Inferior parietal cortex (tissue), 1 donor: Measurements from ENCODE around the gene PCDHA5.
A peak's percentile ranks its signal among the peaks of the same experiment; 100 is the strongest.

Experiments used
- DNase-seq: peaks from one replicate; pipeline ENCODE4 v3.0.0-alpha.2; 2016; ENCODE audit errors: extremely low spot score

PCDHA5 gene

DNA sequence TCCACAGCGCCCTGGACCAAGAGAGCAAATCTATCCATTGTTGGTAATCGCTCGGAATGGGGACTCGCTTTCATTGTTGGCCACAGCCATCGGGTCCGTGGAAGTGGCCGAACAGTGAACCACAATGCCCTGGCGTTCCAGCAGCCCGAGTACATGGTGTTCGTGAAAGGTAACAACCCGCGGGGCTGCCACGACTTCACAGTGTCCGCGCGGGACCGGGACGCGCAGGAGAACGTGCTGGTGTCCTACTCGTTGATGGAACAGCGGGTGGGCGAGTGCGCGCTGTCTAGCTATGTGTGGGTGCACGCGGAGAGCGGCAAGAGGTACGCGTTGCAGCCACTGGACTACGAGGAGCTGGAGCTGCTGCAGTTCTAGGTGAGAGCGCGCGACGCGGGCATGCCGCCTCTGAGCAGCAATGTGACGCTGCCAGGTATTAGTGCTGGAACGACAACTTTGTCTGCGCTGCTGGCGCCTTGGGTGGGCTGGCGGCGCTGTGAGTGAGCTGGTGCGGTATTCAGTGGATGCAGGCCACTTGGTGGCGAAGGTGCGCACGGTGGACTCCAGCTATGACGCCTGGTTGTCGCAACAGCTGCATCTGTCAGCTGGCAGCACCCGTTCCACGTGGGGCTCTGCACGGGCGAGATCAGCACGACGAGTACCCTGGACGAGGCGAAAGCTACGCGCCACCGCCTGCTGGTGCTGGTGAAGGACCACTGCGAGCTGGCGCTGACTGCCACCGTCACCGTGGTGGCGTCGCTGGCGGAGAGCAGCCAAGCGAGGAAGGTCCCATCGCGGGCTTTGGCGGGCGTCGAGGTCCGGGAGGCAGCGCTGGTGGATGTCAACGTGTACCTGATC, 41.3 kb downstream of the PCDHA5 start:
- DNase-seq, result no peak

DNA sequence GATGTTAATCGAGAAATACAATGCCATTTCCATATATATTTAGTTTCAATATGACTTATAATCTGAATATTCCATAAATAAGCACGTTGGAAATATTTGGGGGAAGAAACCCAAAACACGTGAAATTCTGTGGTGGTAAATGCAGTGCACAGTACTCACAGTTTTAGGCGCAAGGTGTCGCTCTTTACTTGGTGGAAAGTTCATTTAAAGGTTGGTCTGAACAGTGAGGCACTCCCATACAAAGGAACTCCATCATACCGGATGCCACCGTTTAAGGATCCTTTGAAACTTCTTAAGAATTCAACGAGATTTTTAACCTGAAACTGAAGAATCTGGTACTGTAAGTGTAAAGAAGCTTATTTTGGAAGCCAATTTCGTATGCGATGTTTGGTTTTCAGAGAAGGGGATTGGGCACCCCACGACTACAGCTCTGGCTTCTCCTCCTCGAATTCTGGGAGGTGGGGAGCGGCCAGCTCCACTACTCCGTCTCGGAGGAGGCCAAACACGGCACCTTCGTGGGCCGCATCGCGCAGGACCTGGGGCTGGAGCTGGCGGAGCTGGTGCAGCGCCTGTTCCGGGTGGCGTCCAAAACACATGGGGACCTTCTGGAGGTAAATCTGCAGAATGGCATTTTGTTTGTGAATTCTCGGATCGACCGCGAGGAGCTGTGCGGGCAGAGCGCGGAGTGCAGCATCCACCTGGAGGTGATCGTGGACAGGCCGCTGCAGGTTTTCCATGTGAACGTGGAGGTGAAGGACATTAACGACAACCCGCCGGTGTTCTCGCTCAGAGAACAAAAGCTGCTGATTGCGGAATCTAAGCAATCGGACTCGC, 47.5 kb downstream of the PCDHA5 start, which contains the start of gene PCDHA11:
Gene PCDHA11, plus strand, starts transcription at position 237 of the 834 bp plus-strand sequence. Its CDS starts 147 bp downstream, at position 384.
- DNase-seq, result peak; percentile 62

GRCh38 chr5:140869555-140869886, 48.1 kb downstream of the PCDHA5 start:
- DNase-seq, result peak; percentile 55

DNA sequence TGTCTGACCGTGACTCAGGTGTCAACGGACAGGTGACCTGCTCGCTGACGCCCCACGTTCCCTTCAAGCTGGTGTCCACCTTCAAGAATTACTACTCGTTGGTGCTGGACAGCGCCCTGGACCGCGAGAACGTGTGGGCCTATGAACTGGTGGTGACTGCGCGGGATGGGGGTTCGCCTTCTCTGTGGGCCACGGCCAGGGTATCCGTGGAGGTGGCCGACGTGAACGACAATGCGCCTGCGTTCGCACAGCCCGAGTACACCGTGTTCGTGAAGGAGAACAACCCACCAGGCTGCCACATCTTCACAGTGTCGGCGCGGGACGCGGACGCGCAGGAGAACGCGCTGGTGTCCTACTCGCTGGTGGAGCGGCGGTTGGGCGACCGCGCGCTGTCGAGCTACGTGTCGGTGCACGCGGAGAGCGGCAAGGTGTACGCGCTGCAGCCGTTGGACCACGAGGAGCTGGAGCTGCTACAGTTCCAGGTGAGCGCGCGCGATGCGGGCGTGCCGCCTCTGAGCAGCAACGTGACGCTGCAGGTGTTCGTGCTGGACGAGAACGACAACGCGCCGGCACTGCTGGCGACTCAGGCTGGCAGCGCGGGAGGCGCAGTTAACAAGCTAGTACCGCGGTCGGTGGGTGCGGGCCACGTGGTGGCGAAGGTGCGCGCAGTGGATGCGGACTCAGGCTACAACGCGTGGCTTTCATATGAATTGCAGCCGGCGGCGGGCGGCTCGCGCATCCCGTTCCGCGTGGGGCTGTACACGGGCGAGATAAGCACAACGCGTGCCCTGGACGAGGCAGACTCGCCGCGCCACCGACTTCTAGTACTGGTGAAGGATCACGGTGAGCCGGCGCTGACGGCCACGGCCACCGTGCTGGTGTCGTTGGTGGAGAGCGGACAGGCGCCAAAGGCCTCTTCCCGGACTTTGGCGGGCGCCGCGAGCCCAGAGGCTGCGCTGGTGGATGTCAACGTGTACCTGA, 49.1 kb downstream of the PCDHA5 start:
- no peak for DNase-seq
